ENCODE data around the gene SLIT1. TPM values are rescaled to one million over a fixed set of nuclear protein-coding genes. Genes with fewer than 3 reads are reported as not detected.
A peak's percentile ranks its signal among the peaks of the same experiment; 100 is the strongest.

The SLIT1 gene
- total RNA-seq, 4 donors from 2014 or later: 0.10 to 0.13 TPM; not detected in 2

- no peak for DNase-seq
- intact Hi-C loops (cut with DNase I; ENCODE audit: low total_unique reads): no loop called here
- Histone ChIP-seq H3K27ac (no peak overlapping the region), H3K4me1 (peaks cover 9 to 11% of the 10 kb centered on the region in 2 donors), H3K9me3 (no peaks in the 10 kb centered on the region), H3K4me3 (no peak overlapping the region), H3K36me3 (peaks cover 0 to 10% of the 10 kb centered on the region in 2 donors), H3K27me3 (no peaks in the 10 kb centered on the region)
- in situ Hi-C loops (cut with MboI; ENCODE audit: low sequenced_read_pairs in 4 of 4): no loop called here
- ATAC-seq: peak in 1 of 2 donors; percentile 24
- TF ChIP-seq POLR2A (IDR thresholded peaks at IDR 0.05) (no peak), CTCF (IDR thresholded peaks at IDR 0.05 in 4 of 5, conservative IDR thresholded peaks at IDR 0.05 in 1 of 5) (no peak)
Observed at GRCh38 chr10:96984541-96985131, 201.1 kb downstream of the SLIT1 start.

- Histone ChIP-seq H3K4me1 (peaks cover 5% of the 10 kb centered on the region in 2 donors), H3K9me3 (no peaks in the 10 kb centered on the region), H3K4me3 (no peak overlapping the region), H3K36me3 (peaks cover 0 to 10% of the 10 kb centered on the region in 2 donors), H3K27me3 (no peaks in the 10 kb centered on the region), H3K27ac (no peak overlapping the region)
- DNase-seq: no peak
- intact Hi-C loops (cut with DNase I; ENCODE audit: low total_unique reads) (no loop called here), in situ Hi-C loops (cut with MboI; ENCODE audit: low sequenced_read_pairs in 4 of 4) (no loop called here)
- TF ChIP-seq POLR2A (IDR thresholded peaks at IDR 0.05) (no peak), CTCF (IDR thresholded peaks at IDR 0.05 in 4 of 5, conservative IDR thresholded peaks at IDR 0.05 in 1 of 5) (no peak)
- ATAC-seq: no peak
Observed at GRCh38 chr10:96982149-96982930, 203.4 kb downstream of the SLIT1 start.

GRCh38 chr10:96978621-96979154 lies 207.1 kb downstream of the SLIT1 start:
- in situ Hi-C loops (cut with MboI; ENCODE audit: low sequenced_read_pairs in 4 of 4) (no loop called here), intact Hi-C loops (cut with DNase I; ENCODE audit: low total_unique reads) (no loop called here)
- ATAC-seq (no peak), DNase-seq (no peak)
- H3K36me3 ChIP-seq: peaks cover 0 to 10% of the 10 kb centered on the region in 2 donors
- no peaks in the 10 kb centered on the region for H3K4me1 ChIP-seq
- TF ChIP-seq CTCF (IDR thresholded peaks at IDR 0.05 in 4 of 5, conservative IDR thresholded peaks at IDR 0.05 in 1 of 5): no peak
- TF ChIP-seq POLR2A (IDR thresholded peaks at IDR 0.05): no peak
- H3K27me3 ChIP-seq: no peaks in the 10 kb centered on the region
- no peaks in the 10 kb centered on the region for H3K9me3 ChIP-seq
- no peak overlapping the region for H3K27ac ChIP-seq
- H3K4me3 ChIP-seq: no peak overlapping the region

GRCh38 chr10:96975136-96975535 lies 210.6 kb downstream of the SLIT1 start:
- TF ChIP-seq CTCF (IDR thresholded peaks at IDR 0.05 in 4 of 5, conservative IDR thresholded peaks at IDR 0.05 in 1 of 5) (no peak), POLR2A (IDR thresholded peaks at IDR 0.05) (no peak)
- no peaks in the 10 kb centered on the region for H3K4me1 ChIP-seq
- in situ Hi-C loops (cut with MboI; ENCODE audit: low sequenced_read_pairs in 4 of 4) (no loop called here), intact Hi-C loops (cut with DNase I; ENCODE audit: low total_unique reads) (no loop called here)
- no peaks in the 10 kb centered on the region for H3K36me3 ChIP-seq
- no peak overlapping the region for H3K27ac ChIP-seq
- ATAC-seq (no peak), DNase-seq (no peak)
- H3K9me3 ChIP-seq: no peaks in the 10 kb centered on the region
- H3K4me3 ChIP-seq: no peak overlapping the region
- no peaks in the 10 kb centered on the region for H3K27me3 ChIP-seq
